ENCODE measurements around the gene IRAK3. TPM values are rescaled to one million over a fixed set of nuclear protein-coding genes. Genes with fewer than 3 reads are reported as not detected.

Gene IRAK3
- total RNA-seq, 4 donors from 2014 or later = 12.2 to 21.5 (median 13.6) TPM

DNA sequence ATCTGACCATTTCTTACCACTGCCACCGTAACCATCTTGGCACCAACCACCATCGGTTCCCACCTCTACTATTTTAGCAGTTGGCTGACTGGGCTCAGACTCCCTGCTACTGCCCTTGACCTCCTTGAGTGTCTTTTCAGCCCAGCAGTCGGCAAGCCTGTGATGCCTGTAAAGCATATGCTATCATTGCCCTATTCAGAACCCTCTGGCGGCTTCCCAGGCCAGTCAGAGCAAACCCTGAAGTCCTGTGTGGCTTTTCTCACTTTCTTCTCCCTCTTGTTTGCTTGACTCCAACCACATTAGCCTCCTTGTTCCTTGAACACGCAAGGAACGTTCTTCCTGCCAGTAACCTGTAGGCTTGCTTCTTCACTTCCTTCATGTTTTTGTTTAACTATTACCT is 6.2 kb downstream of the IRAK3 start:
- TF ChIP-seq, protein P1, sequence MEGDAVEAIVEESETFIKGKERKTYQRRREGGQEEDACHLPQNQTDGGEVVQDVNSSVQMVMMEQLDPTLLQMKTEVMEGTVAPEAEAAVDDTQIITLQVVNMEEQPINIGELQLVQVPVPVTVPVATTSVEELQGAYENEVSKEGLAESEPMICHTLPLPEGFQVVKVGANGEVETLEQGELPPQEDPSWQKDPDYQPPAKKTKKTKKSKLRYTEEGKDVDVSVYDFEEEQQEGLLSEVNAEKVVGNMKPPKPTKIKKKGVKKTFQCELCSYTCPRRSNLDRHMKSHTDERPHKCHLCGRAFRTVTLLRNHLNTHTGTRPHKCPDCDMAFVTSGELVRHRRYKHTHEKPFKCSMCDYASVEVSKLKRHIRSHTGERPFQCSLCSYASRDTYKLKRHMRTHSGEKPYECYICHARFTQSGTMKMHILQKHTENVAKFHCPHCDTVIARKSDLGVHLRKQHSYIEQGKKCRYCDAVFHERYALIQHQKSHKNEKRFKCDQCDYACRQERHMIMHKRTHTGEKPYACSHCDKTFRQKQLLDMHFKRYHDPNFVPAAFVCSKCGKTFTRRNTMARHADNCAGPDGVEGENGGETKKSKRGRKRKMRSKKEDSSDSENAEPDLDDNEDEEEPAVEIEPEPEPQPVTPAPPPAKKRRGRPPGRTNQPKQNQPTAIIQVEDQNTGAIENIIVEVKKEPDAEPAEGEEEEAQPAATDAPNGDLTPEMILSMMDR (IDR thresholded peaks at IDR 0.05) = no peak
- TF ChIP-seq EP300 (IDR thresholded peaks at IDR 0.05) = no peak
- no peak for TF ChIP-seq POLR2AphosphoS5 (IDR thresholded peaks at IDR 0.05)
- no peak for TF ChIP-seq POLR2A (IDR thresholded peaks at IDR 0.05; ENCODE audit: low read depth)
- H3K4me3 ChIP-seq = no peak overlapping the region
- H3K9me3 ChIP-seq = peaks cover 0 to 3% (median 0%) of the 10 kb centered on the region in 4 donors
- H3K4me1 ChIP-seq = peaks cover 0 to 27% (median 12%) of the 10 kb centered on the region in 4 donors
- no peak for DNase-seq (ENCODE audit: extremely low spot score)
- 86% methylated on average over 6 of the region's 6 CpGs for WGBS
- peaks cover 0 to 8% (median 0%) of the 10 kb centered on the region in 4 donors for H3K36me3 ChIP-seq
- intact Hi-C loops (cut with DNase I) = no loop called here
- peaks cover 0 to 11% (median 0%) of the 10 kb centered on the region in 4 donors for H3K27me3 ChIP-seq
- no peak overlapping the region for H3K27ac ChIP-seq (replicated peaks in 1 of 4)

GRCh38 chr12:66196806-66197205 is 7.8 kb downstream of the IRAK3 start:
- no peak overlapping the region for H3K27ac ChIP-seq (replicated peaks in 1 of 4)
- 55% methylated on average over 3 of the region's 3 CpGs for WGBS
- H3K9me3 ChIP-seq = peaks cover 0 to 5% (median 0%) of the 10 kb centered on the region in 4 donors
- no peak for DNase-seq (ENCODE audit: extremely low spot score)
- peaks cover 0 to 16% (median 4%) of the 10 kb centered on the region in 4 donors for H3K4me1 ChIP-seq
- H3K4me3 ChIP-seq = no peak overlapping the region
- no peak for TF ChIP-seq POLR2A (IDR thresholded peaks at IDR 0.05; ENCODE audit: low read depth)
- TF ChIP-seq, protein P1 (IDR thresholded peaks at IDR 0.05) = no peak
- no peak for TF ChIP-seq POLR2AphosphoS5 (IDR thresholded peaks at IDR 0.05)
- TF ChIP-seq EP300 (IDR thresholded peaks at IDR 0.05) = no peak
- peaks cover 0 to 8% (median 0%) of the 10 kb centered on the region in 4 donors for H3K36me3 ChIP-seq
- peaks cover 0 to 7% (median 0%) of the 10 kb centered on the region in 4 donors for H3K27me3 ChIP-seq
- intact Hi-C loops (cut with DNase I) = no loop called here

DNA sequence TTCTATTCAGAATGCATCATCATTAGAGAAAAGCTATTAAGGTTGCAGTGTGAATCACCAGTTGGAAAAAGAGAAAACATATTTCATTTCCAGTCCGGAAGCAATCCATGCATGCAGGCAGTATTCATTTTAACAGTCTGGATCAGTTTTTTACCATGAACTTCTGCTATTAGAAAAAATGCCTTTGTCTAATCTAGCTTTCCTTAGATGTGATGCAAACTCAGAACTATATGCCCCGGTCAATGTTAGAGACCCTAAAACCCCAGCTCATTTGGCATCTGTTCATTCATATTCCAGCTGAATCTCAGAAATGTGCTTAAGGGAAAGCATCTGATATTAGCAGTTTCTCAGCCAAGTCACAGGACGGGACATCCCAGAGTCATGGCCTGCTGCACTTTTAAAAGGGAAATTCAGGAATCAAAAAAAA is 8.5 kb downstream of the IRAK3 start:
- TF ChIP-seq, protein P1 (IDR thresholded peaks at IDR 0.05) = no peak
- TF ChIP-seq POLR2AphosphoS5 (IDR thresholded peaks at IDR 0.05) (no peak), POLR2A (IDR thresholded peaks at IDR 0.05; ENCODE audit: low read depth) (no peak), EP300 (IDR thresholded peaks at IDR 0.05) (no peak)
- Histone ChIP-seq H3K36me3 (peaks cover 0 to 8% (median 0%) of the 10 kb centered on the region in 4 donors), H3K4me1 (peaks cover 0 to 16% (median 4%) of the 10 kb centered on the region in 4 donors), H3K4me3 (no peak overlapping the region), H3K9me3 (peaks cover 0 to 5% (median 0%) of the 10 kb centered on the region in 4 donors), H3K27ac (replicated peaks in 1 of 4) (no peak overlapping the region), H3K27me3 (peaks cover 0 to 7% (median 0%) of the 10 kb centered on the region in 4 donors)
- 60% methylated on average over 3 of the region's 3 CpGs for WGBS
- DNase-seq (ENCODE audit: extremely low spot score) = no peak
- intact Hi-C loops (cut with DNase I) = no loop called here

GRCh38 chr12:66199141-66199540 is 10.1 kb downstream of the IRAK3 start:
- H3K27ac ChIP-seq (replicated peaks in 1 of 4) = no peak overlapping the region

GRCh38 chr12:66199831-66200509 is 11.0 kb downstream of the IRAK3 start:
- Histone ChIP-seq H3K9me3 (peaks cover 0 to 5% (median 0%) of the 10 kb centered on the region in 4 donors), H3K4me3 (no peak overlapping the region), H3K4me1 (peaks cover 0 to 16% (median 4%) of the 10 kb centered on the region in 4 donors), H3K27ac (replicated peaks in 1 of 4) (no peak overlapping the region), H3K27me3 (peaks cover 0 to 3% (median 0%) of the 10 kb centered on the region in 4 donors), H3K36me3 (no peaks in the 10 kb centered on the region)
- intact Hi-C loops (cut with DNase I) = no loop called here
- no peak for TF ChIP-seq POLR2AphosphoS5 (IDR thresholded peaks at IDR 0.05)
- no peak for TF ChIP-seq EP300 (IDR thresholded peaks at IDR 0.05)
- TF ChIP-seq POLR2A (IDR thresholded peaks at IDR 0.05; ENCODE audit: low read depth) = no peak
- TF ChIP-seq, protein P1 (IDR thresholded peaks at IDR 0.05) = no peak
- DNase-seq (ENCODE audit: extremely low spot score) = no peak

More at GRCh38 chr12:66199141-66199540, 10.1 kb downstream of the IRAK3 start:
- H3K27me3 ChIP-seq = peaks cover 0 to 7% (median 0%) of the 10 kb centered on the region in 4 donors
- intact Hi-C loops (cut with DNase I) = no loop called here
- peaks cover 0 to 7% (median 0%) of the 10 kb centered on the region in 4 donors for H3K36me3 ChIP-seq
- TF ChIP-seq EP300 (IDR thresholded peaks at IDR 0.05) = no peak
- DNase-seq (ENCODE audit: extremely low spot score) = no peak
- H3K4me3 ChIP-seq = no peak overlapping the region
- H3K9me3 ChIP-seq = peaks cover 0 to 5% (median 0%) of the 10 kb centered on the region in 4 donors
- H3K4me1 ChIP-seq = peaks cover 0 to 16% (median 4%) of the 10 kb centered on the region in 4 donors
- 71% methylated on average over 3 of the region's 3 CpGs for WGBS

Measured in esophagus muscularis mucosa (tissue), 4 donors.